ENCODE data around the gene KRTAP10-8. TPM values are rescaled to one million over a fixed set of nuclear protein-coding genes. Genes with fewer than 3 reads are reported as not detected.

The KRTAP10-8 gene
- total RNA-seq, 1 donor from 2014 or later, result not detected

DNA sequence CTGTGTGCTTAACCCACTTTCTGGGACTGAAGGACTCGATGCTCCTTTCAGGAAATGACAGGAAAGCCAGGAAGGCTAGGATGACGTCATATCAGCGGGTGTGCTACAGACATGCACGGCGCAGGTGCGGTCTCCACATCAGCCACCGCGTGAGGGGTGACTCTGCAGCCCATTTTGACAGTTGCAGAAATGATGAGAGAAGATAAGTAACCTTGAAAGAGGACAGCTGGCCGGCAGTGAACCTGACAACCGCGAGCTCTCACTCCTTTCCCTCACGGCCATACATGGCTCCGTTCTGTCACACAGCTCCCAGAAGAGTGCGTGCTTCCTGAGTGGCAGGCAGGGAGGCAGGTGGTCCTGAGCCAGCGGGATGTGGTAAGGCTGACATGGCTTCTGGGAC lies 29.8 kb upstream of the KRTAP10-8 start:
- Mint-ChIP-seq H3K36me3 (ENCODE audit: low read depth) (peaks cover 13% of the 10 kb centered on the region), H3K4me1 (peaks cover 12% of the 10 kb centered on the region)
- DNase-seq (ENCODE audit: low read depth, low spot score), result no peak

DNA sequence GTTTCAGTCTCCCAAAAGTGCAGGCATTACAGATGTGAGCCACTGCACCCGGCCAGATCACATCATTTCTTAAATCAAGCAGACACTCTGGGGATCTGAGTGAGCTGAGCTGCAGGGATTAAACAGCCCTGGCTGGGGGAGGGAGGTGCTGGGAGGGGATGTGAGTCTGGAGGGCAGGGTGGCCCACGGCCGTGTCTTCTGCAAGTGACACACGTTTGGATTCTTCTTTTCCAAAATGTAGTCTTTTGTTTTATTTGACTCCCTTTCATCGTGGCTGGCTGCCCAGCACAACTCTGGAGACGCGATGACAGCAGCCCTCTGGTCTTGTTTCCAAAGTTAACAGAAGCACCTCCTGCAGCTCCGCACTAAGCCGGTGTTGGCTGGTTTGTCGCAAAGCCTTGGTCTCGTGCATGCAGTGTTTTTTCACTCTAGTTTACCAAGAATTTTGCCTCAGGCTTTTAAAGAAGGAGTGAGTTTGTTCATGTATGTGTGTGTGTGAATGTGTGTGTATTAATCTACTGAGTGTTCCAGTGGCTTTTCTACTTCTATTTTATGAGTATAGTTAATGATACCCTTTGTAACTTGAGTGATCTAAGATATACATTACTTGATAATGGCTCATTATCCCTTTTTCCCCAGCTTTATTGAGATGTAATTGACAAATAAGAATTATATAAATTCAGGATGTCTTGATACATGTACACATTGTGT lies 28.6 kb upstream of the KRTAP10-8 start:
- H3K9me3 Mint-ChIP-seq, result peaks cover 6% of the 10 kb centered on the region
- TF ChIP-seq, protein P1, sequence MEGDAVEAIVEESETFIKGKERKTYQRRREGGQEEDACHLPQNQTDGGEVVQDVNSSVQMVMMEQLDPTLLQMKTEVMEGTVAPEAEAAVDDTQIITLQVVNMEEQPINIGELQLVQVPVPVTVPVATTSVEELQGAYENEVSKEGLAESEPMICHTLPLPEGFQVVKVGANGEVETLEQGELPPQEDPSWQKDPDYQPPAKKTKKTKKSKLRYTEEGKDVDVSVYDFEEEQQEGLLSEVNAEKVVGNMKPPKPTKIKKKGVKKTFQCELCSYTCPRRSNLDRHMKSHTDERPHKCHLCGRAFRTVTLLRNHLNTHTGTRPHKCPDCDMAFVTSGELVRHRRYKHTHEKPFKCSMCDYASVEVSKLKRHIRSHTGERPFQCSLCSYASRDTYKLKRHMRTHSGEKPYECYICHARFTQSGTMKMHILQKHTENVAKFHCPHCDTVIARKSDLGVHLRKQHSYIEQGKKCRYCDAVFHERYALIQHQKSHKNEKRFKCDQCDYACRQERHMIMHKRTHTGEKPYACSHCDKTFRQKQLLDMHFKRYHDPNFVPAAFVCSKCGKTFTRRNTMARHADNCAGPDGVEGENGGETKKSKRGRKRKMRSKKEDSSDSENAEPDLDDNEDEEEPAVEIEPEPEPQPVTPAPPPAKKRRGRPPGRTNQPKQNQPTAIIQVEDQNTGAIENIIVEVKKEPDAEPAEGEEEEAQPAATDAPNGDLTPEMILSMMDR (conservative IDR thresholded peaks at IDR 0.05), result no peak
- H3K27ac Mint-ChIP-seq (ENCODE audit: unreplicated experiment), result no peak overlapping the region
- peaks cover 10% of the 10 kb centered on the region for H3K36me3 Mint-ChIP-seq (ENCODE audit: low read depth)
- peaks cover 12% of the 10 kb centered on the region for H3K4me1 Mint-ChIP-seq
- DNase-seq (ENCODE audit: low read depth, low spot score), result no peak
- no peak overlapping the region for H3K4me3 Mint-ChIP-seq
- H3K27me3 Mint-ChIP-seq (ENCODE audit: low read depth), result peaks cover 44% of the 10 kb centered on the region

More for the DNA sequence above, 29.8 kb upstream of the KRTAP10-8 start:
- H3K4me3 Mint-ChIP-seq, result no peak overlapping the region
- H3K27ac Mint-ChIP-seq (ENCODE audit: unreplicated experiment), result no peak overlapping the region
- H3K27me3 Mint-ChIP-seq (ENCODE audit: low read depth), result peaks cover 32% of the 10 kb centered on the region
- H3K9me3 Mint-ChIP-seq, result peaks cover 10% of the 10 kb centered on the region
- TF ChIP-seq, protein P1 (conservative IDR thresholded peaks at IDR 0.05), result no peak

DNA sequence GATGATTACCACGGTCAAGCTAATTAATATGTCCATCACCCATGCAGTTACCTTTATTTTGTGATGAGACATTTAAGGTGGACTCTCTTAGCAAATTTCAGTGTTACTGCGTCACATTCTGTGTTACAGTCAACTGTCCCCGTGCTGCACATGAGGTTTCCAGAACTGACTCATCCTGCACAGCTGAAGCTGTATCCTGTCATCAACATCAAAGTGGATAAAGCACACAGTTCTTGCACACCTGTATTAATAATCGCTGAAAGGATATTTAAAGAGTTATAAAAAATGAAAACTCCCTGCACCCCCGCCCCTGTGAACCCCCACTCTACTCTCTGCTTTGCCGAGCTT lies 28.1 kb upstream of the KRTAP10-8 start:
- Mint-ChIP-seq H3K4me1 (peaks cover 12% of the 10 kb centered on the region), H3K27me3 (ENCODE audit: low read depth) (peaks cover 44% of the 10 kb centered on the region), H3K36me3 (ENCODE audit: low read depth) (peaks cover 9% of the 10 kb centered on the region), H3K27ac (ENCODE audit: unreplicated experiment) (no peak overlapping the region), H3K4me3 (no peak overlapping the region), H3K9me3 (peaks cover 5% of the 10 kb centered on the region)
- DNase-seq (ENCODE audit: low read depth, low spot score), result no peak
- TF ChIP-seq, protein P1 (conservative IDR thresholded peaks at IDR 0.05), result no peak

DNA sequence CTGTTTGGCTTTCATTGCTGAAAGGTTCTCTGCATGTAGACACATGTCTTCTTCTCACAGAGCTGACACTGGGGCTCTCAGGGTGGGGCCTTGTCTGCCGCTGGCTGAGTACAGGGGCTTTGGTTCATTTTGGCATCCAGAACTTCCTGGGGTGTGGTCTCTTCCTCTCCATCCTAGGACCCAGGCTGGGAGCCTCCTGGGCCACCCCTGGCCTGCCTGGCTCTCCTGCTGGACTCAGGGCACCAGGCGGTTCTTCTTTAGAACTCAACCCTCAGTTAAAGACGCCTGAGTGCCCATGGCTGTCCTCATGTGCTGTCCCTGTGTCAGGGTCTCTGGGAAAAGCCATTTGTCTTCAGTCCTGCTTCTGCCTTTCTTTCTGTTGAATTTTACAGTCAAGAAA lies 26.0 kb upstream of the KRTAP10-8 start:
- TF ChIP-seq, protein P1 (conservative IDR thresholded peaks at IDR 0.05), result no peak
- DNase-seq (ENCODE audit: low read depth, low spot score), result no peak
- Mint-ChIP-seq H3K27me3 (ENCODE audit: low read depth) (peaks cover 44% of the 10 kb centered on the region), H3K36me3 (ENCODE audit: low read depth) (peaks cover 9% of the 10 kb centered on the region), H3K27ac (ENCODE audit: unreplicated experiment) (no peak overlapping the region), H3K4me1 (peaks cover 12% of the 10 kb centered on the region), H3K9me3 (peaks cover 5% of the 10 kb centered on the region), H3K4me3 (no peak overlapping the region)

DNA sequence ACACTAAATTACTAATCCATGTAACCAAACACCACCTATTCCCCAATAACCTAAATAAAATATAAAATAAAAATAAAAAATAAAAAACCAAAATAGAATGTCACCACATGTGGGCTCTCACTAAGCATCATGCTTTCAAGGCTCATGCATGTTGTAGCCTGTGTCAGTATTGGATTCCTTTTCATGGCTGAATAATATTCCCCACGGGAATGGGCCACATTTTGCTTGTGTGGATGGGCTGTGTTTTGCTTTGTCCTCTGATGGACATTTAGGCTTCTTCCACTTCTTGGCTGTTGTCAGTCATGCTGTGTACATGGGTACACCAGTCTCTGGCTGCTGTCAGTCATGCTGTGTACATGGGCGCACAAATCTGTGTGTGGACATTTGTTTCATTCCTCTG lies 22.8 kb upstream of the KRTAP10-8 start:
- H3K4me1 Mint-ChIP-seq, result peaks cover 14% of the 10 kb centered on the region
- no peaks in the 10 kb centered on the region for H3K36me3 Mint-ChIP-seq (ENCODE audit: low read depth)
- H3K27me3 Mint-ChIP-seq (ENCODE audit: low read depth), result peaks cover 30% of the 10 kb centered on the region
- no peaks in the 10 kb centered on the region for H3K9me3 Mint-ChIP-seq
- no peak for DNase-seq (ENCODE audit: low read depth, low spot score)
- TF ChIP-seq, protein P1 (conservative IDR thresholded peaks at IDR 0.05), result no peak
- no peak overlapping the region for H3K27ac Mint-ChIP-seq (ENCODE audit: unreplicated experiment)
- no peak overlapping the region for H3K4me3 Mint-ChIP-seq

All from neural crest cell (in vitro differentiated cells).